Parathyroid adenoma (tissue), 2 donors: ENCODE measurements around the gene CAST.

Source experiments
- H2AFZ ChIP-seq: fragments of 300-600 bp; sonication (generic); one replicate; pipeline ENCODE4 v1.7.0; 2017; ENCODE audit warnings: antibody characterized with exemption, mild to moderate bottlenecking
- H3K27ac ChIP-seq: fragments of 300-600 bp; sonication (generic); one replicate; pipeline ENCODE4 v1.7.0; 2017
- H3K27me3 ChIP-seq: fragments of 300-600 bp; sonication (generic); one replicate; pipeline ENCODE4 v1.7.0; 2017; ENCODE audit warnings: low read length; ENCODE audit not compliant: control insufficient read depth, insufficient read depth
- H3K36me3 ChIP-seq: fragments of 300-600 bp; sonication (generic); one replicate; pipeline ENCODE4 v1.7.0; 2017; ENCODE audit warnings: low read length; ENCODE audit not compliant: control insufficient read depth, insufficient read depth
- H3K4me1 ChIP-seq: fragments of 300-600 bp; sonication (generic); one replicate; pipeline ENCODE4 v1.7.0; 2017; ENCODE audit warnings: control low read depth
- H3K4me2 ChIP-seq: fragments of 300-600 bp; sonication (generic); one replicate; pipeline ENCODE4 v1.7.0; 2017; ENCODE audit warnings: low read length
- H3K4me3 ChIP-seq: fragments of 300-600 bp; sonication (generic); one replicate; pipeline ENCODE4 v1.7.0; 2017; ENCODE audit warnings: low read depth, low read length
- H3K79me2 ChIP-seq: fragments of 300-600 bp; sonication (generic); one replicate; pipeline ENCODE4 v1.7.0; 2017; ENCODE audit warnings: control low read depth
- H3K9ac ChIP-seq: fragments of 300-600 bp; sonication (generic); one replicate; pipeline ENCODE4 v1.7.0; 2017; ENCODE audit warnings: mild to moderate bottlenecking
- H3K9me3 ChIP-seq: fragments of 300-600 bp; sonication (generic); one replicate; pipeline ENCODE4 v1.7.0; 2017; ENCODE audit warnings: low read length; ENCODE audit not compliant: control insufficient read depth
- TF ChIP-seq, protein P1 (sequence below): fragments of 300-600 bp; sonication (generic); IDR thresholded peaks from one replicate; pipeline ENCODE4 v1.7.0; 2017; ENCODE audit warnings: antibody characterized with exemption, mild to moderate bottlenecking
- donor health status: primary hyperparathyroidism.

CAST gene

DNA sequence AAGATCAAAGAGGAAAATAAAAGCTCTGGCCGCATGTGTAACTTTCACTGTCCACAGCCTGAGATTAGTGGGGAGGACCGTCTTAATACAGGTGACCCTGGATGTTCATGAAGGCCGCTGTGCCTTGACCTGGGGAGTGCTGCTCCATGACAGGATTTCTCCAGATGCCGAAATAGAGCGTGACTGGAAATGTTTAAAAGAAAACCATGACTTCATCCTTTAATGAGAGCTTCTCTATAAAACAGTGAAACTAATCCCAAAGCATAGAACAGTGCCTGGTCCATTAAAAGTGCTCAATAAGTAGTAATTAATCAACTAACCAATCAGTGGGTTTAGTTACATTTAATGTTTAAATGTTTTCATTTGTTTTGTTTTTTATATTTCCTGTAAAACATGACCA, 82.8 kb downstream of the CAST start:
- no peak overlapping the region for H2AFZ ChIP-seq
- H3K4me3 ChIP-seq: no peak overlapping the region
- no peak overlapping the region for H3K4me2 ChIP-seq
- H3K9ac ChIP-seq: no peak overlapping the region
- H3K9me3 ChIP-seq: no peaks in the 10 kb centered on the region
- no peaks in the 10 kb centered on the region for H3K4me1 ChIP-seq
- H3K27ac ChIP-seq: no peak overlapping the region
- TF ChIP-seq, protein P1, sequence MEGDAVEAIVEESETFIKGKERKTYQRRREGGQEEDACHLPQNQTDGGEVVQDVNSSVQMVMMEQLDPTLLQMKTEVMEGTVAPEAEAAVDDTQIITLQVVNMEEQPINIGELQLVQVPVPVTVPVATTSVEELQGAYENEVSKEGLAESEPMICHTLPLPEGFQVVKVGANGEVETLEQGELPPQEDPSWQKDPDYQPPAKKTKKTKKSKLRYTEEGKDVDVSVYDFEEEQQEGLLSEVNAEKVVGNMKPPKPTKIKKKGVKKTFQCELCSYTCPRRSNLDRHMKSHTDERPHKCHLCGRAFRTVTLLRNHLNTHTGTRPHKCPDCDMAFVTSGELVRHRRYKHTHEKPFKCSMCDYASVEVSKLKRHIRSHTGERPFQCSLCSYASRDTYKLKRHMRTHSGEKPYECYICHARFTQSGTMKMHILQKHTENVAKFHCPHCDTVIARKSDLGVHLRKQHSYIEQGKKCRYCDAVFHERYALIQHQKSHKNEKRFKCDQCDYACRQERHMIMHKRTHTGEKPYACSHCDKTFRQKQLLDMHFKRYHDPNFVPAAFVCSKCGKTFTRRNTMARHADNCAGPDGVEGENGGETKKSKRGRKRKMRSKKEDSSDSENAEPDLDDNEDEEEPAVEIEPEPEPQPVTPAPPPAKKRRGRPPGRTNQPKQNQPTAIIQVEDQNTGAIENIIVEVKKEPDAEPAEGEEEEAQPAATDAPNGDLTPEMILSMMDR: no peak
- no peaks in the 10 kb centered on the region for H3K27me3 ChIP-seq
- H3K36me3 ChIP-seq: no peaks in the 10 kb centered on the region
- no peaks in the 10 kb centered on the region for H3K79me2 ChIP-seq

DNA sequence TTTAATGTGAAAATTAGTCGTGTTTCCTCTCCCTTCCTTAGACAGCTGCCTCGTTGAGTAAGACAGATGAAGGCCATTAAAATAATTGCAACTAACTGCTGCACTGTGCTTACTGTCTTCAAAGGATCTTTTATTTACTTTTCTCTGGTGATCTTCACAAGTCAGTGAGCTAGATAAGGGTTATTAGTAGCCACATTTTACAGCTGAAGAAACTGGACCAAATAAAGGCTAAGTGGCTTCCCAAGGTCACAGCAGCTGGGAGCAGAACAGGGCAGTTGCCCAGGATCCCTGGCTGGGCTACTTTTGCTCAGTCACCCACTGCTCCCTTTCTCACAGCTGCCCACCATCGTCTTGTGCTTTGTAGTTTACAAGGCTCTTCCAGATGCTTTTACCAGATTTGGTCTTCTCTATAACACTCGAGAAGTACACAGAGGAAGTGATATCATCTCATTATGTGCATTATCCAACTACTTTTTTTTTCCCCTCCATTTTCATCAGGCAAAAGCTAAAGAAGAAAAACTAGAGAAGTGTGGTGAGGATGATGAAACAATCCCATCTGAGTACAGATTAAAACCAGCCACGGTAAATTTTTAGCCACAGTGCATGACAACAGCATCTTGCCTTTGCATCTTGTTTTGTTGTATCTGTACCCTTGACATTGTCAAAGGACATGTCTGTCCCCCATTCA, 83.8 kb downstream of the CAST start:
- H3K79me2 ChIP-seq: no peaks in the 10 kb centered on the region
- peaks cover 2% of the 10 kb centered on the region for H3K4me1 ChIP-seq
- TF ChIP-seq, protein P1: no peak
- H3K9ac ChIP-seq: no peak overlapping the region
- no peak overlapping the region for H3K4me3 ChIP-seq
- H3K27ac ChIP-seq: no peak overlapping the region
- no peak overlapping the region for H3K4me2 ChIP-seq
- no peaks in the 10 kb centered on the region for H3K27me3 ChIP-seq
- H3K9me3 ChIP-seq: no peaks in the 10 kb centered on the region
- no peak overlapping the region for H2AFZ ChIP-seq
- no peaks in the 10 kb centered on the region for H3K36me3 ChIP-seq

DNA sequence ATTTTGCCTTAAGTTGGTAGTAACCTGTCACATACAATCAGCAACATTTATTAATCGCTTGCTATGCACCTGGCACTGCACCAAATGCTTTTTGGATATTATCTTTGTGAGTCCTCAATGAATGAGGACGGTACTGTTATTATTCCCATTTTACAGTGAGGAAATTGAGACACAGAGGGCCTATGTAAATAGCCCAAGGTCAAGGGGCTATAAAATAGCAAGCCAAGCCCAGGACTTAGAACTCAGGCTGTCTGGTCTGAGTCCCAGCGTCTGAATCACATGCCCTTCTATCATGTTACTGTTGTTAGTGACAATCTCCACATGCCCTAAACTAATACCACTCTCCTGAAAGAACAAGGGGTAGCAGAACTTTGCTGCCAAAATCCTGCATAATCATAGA, 85.5 kb downstream of the CAST start:
- H3K36me3 ChIP-seq: no peaks in the 10 kb centered on the region
- no peaks in the 10 kb centered on the region for H3K79me2 ChIP-seq
- no peaks in the 10 kb centered on the region for H3K9me3 ChIP-seq
- no peak overlapping the region for H3K27ac ChIP-seq
- H3K4me3 ChIP-seq: no peak overlapping the region
- TF ChIP-seq, protein P1: no peak
- no peaks in the 10 kb centered on the region for H3K27me3 ChIP-seq
- no peak overlapping the region for H3K4me2 ChIP-seq
- peaks cover 13% of the 10 kb centered on the region for H3K4me1 ChIP-seq
- no peak overlapping the region for H3K9ac ChIP-seq
- no peak overlapping the region for H2AFZ ChIP-seq

DNA sequence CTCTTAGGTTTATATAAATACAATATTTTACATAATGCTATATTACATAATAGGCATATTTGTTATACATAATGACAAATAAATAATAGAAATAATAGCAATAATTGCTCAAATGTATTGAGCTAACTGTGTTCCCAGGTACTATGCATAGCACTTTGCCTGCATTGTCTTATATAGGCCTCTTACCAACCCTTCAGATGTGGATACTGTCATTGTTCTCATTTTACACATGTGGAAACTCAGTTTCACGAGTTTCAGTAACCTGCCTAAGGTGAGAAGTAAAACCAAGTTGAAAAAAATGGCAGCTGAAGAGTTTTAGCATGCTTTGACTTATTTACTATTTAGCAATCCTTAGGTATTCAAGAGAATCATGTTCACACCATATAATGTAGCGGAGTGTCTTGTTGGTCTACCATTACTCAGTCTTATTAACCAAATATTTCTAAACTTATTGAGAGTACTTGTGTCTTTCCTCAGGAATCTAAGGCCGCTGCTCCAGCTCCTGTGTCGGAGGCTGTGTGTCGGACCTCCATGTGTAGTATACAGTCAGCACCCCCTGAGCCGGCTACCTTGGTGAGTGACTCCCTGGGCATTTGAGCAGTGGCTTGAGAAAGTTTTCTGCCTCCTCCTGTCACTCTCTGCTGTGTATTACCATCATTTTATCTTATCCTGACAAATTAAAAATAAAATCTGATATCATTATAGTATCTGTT, 88.1 kb downstream of the CAST start:
- no peak overlapping the region for H3K27ac ChIP-seq
- H3K79me2 ChIP-seq: no peaks in the 10 kb centered on the region
- no peak overlapping the region for H3K9ac ChIP-seq
- no peak overlapping the region for H3K4me2 ChIP-seq
- peaks cover 13% of the 10 kb centered on the region for H3K4me1 ChIP-seq
- TF ChIP-seq, protein P1: no peak
- H3K4me3 ChIP-seq: no peak overlapping the region
- no peaks in the 10 kb centered on the region for H3K9me3 ChIP-seq
- no peak overlapping the region for H2AFZ ChIP-seq
- H3K36me3 ChIP-seq: no peaks in the 10 kb centered on the region
- no peaks in the 10 kb centered on the region for H3K27me3 ChIP-seq
